Measurements from ENCODE around the gene UTRN. TPM values are rescaled to one million over a fixed set of nuclear protein-coding genes. Genes with fewer than 3 reads are reported as not detected.

The UTRN gene
- total RNA-seq, 2 donors from 2014 or later: 163 to 243 TPM

- Histone ChIP-seq H3K36me3 (no peaks in the 10 kb centered on the region), H3K27me3 (replicated peaks; ENCODE audit: insufficient read depth) (no peaks in the 10 kb centered on the region), H3K4me3 (no peak overlapping the region), H3K27ac (no peak overlapping the region), H3K9me3 (no peaks in the 10 kb centered on the region), H3K4me1 (ENCODE audit: control insufficient read depth in 1 of 2, low read depth in 2 of 2) (peaks cover 11 to 19% of the 10 kb centered on the region in 2 donors)
- no peak for TF ChIP-seq CTCF (IDR thresholded peaks at IDR 0.05)
- ATAC-seq (ENCODE audit: insufficient number of reproducible peaks, low FRiP score, low read depth) (no peak), DNase-seq (ENCODE audit: low spot score) (no peak)
Measured at GRCh38 chr6:144325232-144325631, 40.1 kb downstream of the UTRN start.

- DNase-seq (ENCODE audit: low spot score) (no peak), ATAC-seq (ENCODE audit: insufficient number of reproducible peaks, low FRiP score, low read depth) (no peak)
- H3K4me1 ChIP-seq (ENCODE audit: control insufficient read depth in 1 of 2, low read depth in 2 of 2): peaks cover 12 to 30% of the 10 kb centered on the region in 2 donors
- H3K27me3 ChIP-seq (replicated peaks; ENCODE audit: insufficient read depth): no peaks in the 10 kb centered on the region
- H3K4me3 ChIP-seq: no peak overlapping the region
- TF ChIP-seq CTCF (IDR thresholded peaks at IDR 0.05): no peak
- no peak overlapping the region for H3K27ac ChIP-seq
- no peaks in the 10 kb centered on the region for H3K36me3 ChIP-seq
- no peaks in the 10 kb centered on the region for H3K9me3 ChIP-seq
Measured at GRCh38 chr6:144326393-144326792, 41.3 kb downstream of the UTRN start.

DNA sequence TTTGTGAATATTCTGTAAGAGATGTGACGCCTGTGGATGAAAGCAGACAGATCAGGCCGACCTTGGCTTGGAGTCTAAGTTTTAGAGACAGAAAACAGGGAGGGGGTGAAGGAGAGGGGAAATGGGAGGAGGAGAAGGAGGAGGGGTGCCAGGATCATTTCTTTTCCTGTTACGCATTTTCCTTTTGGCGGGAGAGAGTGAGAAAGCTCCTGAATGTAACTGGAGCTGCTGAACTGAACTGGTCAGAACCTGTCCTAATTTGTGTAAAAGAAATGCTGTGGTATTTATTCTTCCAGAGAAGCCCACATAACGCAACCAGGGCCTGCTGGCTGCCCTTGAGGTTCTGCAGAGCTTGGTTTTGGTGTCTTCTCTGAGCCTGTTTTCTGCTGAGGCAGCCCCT, 41.9 kb downstream of the UTRN start:
- ATAC-seq (ENCODE audit: insufficient number of reproducible peaks, low FRiP score, low read depth): no peak
- no peak overlapping the region for H3K4me3 ChIP-seq
- H3K36me3 ChIP-seq: no peaks in the 10 kb centered on the region
- no peaks in the 10 kb centered on the region for H3K27me3 ChIP-seq (replicated peaks; ENCODE audit: insufficient read depth)
- H3K27ac ChIP-seq: peak overlapping the region in 1 of 2 donors; percentile 8
- no peaks in the 10 kb centered on the region for H3K9me3 ChIP-seq
- peaks cover 12 to 29% of the 10 kb centered on the region in 2 donors for H3K4me1 ChIP-seq (ENCODE audit: control insufficient read depth in 1 of 2, low read depth in 2 of 2)
- no peak for TF ChIP-seq CTCF (IDR thresholded peaks at IDR 0.05)
- DNase-seq (ENCODE audit: low spot score): no peak

DNA sequence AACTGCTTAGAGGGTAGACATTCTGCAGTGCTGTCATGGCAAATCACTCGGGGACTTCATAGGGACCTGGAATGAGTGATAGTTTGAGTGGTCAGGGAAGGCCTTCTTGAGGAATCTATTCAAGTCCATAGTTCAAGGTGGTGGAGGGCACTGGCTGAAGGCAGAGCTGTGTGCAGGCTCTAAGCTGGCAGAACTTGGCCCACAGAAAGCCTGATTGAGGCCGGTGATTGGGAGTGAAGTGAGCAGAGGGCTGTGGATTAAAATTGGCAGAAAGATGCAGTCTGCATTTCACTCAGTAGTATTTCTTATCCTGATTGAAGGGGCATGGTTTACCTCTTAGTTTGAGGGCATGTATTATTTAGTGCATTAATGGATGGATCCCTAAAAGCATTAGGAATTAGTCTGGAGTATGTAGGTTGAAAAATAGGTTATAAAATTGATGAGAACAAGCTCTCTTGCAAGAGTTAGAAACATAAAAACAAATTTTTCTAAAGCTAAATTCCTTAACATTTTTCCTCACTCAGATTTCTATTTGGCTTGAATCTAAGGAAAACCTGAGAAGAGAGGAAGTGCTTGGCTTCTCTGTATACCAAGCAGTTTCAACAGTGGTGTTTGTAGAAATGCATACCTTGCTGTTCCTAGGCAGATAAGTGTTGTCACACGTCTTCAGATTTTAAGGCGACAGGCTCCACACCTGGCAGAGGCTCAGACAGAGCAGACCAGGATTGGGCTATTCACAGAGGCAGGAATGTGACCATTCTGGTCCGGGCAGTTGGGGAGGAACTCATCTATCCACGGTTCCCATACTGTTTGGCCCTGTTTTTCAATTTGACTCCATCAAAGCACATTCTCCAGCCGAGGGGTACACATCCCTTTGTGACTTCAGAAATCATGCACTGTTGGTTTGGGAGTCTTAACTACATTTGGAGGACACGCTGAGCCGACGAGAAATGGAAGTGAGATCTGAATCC, 45.2 kb downstream of the UTRN start:
- no peak overlapping the region for H3K4me3 ChIP-seq
- ATAC-seq (ENCODE audit: insufficient number of reproducible peaks, low FRiP score, low read depth): no peak
- no peaks in the 10 kb centered on the region for H3K27me3 ChIP-seq (replicated peaks; ENCODE audit: insufficient read depth)
- no peak for TF ChIP-seq CTCF (IDR thresholded peaks at IDR 0.05)
- peak overlapping the region in 1 of 2 donors; percentile 0 for H3K27ac ChIP-seq
- H3K4me1 ChIP-seq (ENCODE audit: control insufficient read depth in 1 of 2, low read depth in 2 of 2): peaks cover 12 to 29% of the 10 kb centered on the region in 2 donors
- no peaks in the 10 kb centered on the region for H3K36me3 ChIP-seq
- DNase-seq (ENCODE audit: low spot score): no peak
- H3K9me3 ChIP-seq: no peaks in the 10 kb centered on the region

DNA sequence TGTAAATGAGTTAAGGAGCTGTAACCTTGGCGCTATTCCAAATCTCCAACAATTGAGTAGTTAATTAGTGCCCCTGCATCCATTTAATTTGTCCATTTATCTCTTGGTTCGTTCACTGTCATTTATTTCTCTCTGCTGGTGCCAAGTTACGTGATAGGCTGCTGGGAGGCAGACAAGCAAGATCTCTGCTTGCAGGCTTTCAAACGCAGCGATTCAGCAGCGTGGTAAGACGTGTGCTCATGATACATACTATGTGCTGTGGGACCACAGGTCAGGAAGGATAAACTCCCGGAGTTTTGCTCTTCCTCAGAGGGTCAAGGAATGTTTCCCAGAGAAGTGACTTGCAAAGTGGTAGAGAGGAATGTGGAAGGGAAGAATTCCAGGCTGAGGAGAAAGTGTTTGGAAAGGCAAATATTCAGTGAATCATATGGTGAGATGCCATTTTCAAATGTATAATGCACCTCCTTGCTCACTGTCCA, 46.4 kb downstream of the UTRN start:
- no peak overlapping the region for H3K27ac ChIP-seq

More for the DNA sequence above, 46.4 kb downstream of the UTRN start:
- DNase-seq (ENCODE audit: low spot score) (no peak), ATAC-seq (ENCODE audit: insufficient number of reproducible peaks, low FRiP score, low read depth) (no peak)
- TF ChIP-seq CTCF (IDR thresholded peaks at IDR 0.05): no peak
- Histone ChIP-seq H3K4me3 (no peak overlapping the region), H3K4me1 (ENCODE audit: control insufficient read depth in 1 of 2, low read depth in 2 of 2) (peaks cover 10 to 40% of the 10 kb centered on the region in 2 donors), H3K9me3 (no peaks in the 10 kb centered on the region), H3K36me3 (no peaks in the 10 kb centered on the region), H3K27me3 (replicated peaks; ENCODE audit: insufficient read depth) (no peaks in the 10 kb centered on the region)

Data from thoracic aorta (tissue), 2 donors.